HepG2 (cell line): ENCODE measurements around the gene ZPR1. TPM values are rescaled to one million over a fixed set of nuclear protein-coding genes. Genes with fewer than 3 reads are reported as not detected.

Source experiments
- ASH2L ChIP-seq: fragments of 300-600, 200-600 bp; sonication (generic); IDR thresholded peaks from 2 replicates; pipeline ENCODE4 v1.7.0; 2017; ENCODE audit warnings: low read depth, mild to moderate bottlenecking, moderate library complexity, mixed read lengths, low read length; ENCODE audit not compliant: insufficient read length
- CCDC6 ChIP-seq: sonication (generic); formaldehyde crosslinking; IDR thresholded peaks from 2 replicates; pipeline ENCODE4 v1.8.1; 2022; ENCODE audit warnings: mild to moderate bottlenecking, missing genetic modification reagents, moderate library complexity
- NR2C2 ChIP-seq: sonication (generic); formaldehyde crosslinking; IDR thresholded peaks from 2 replicates; pipeline ENCODE4 v1.4.0; 2020; ENCODE audit warnings: missing genetic modification reagents, mild to moderate bottlenecking, moderate library complexity, borderline replicate concordance
- ZBTB7B ChIP-seq: sonication (generic); formaldehyde crosslinking; IDR thresholded peaks from 2 replicates; pipeline ENCODE4 v1.4.0; 2020; ENCODE audit warnings: missing genetic modification reagents
- ZKSCAN5 ChIP-seq: sonication (generic); formaldehyde crosslinking; IDR thresholded peaks from 2 replicates; pipeline ENCODE4 v1.5.1; 2020; ENCODE audit warnings: mild to moderate bottlenecking, missing genetic modification reagents
- ZNF121 ChIP-seq: sonication (generic); formaldehyde crosslinking; IDR thresholded peaks from 2 replicates; pipeline ENCODE4 v1.5.0; 2020; ENCODE audit warnings: mild to moderate bottlenecking, missing genetic modification reagents
- ZNF451 ChIP-seq: sonication (generic); formaldehyde crosslinking; IDR thresholded peaks from 2 replicates; pipeline ENCODE4 v1.5.0; 2020; ENCODE audit warnings: mild to moderate bottlenecking, missing genetic modification reagents
- ZNF7 ChIP-seq: IDR thresholded peaks from 2 replicates; pipeline ENCODE4 v1.6.1; 2016; ENCODE audit warnings: missing biosample characterization, missing genetic modification reagents
- polyA plus RNA-seq, 8 experiments: library from polyadenylated mRNA; depleted of rRNA in 3 of 8; stranded (reverse) in 7 of 8; unstranded in 1 of 8; fragments of >200 nt; fragmentation: Illumina TruSeq in 4 of 8; extraction: Trizol in 4 of 8; gene quantifications; 2 replicates each; pipeline versions ENCODE4 v1.2.1 to v1.2.3, GENCODE V29; 2011 to 2016; ENCODE audit warnings: low read depth in 4 of 8, missing spikeins in 1 of 8, mixed read lengths in 1 of 8; ENCODE audit not compliant: insufficient read depth in 1 of 8
- total RNA-seq, 5 experiments: library from RNA; depleted of rRNA; stranded (reverse); fragments of >200 nt; fragmentation: Illumina TruSeq; extraction: Trizol; gene quantifications; 2 replicates each; pipeline ENCODE4 v1.2.3, GENCODE V29; 2016; ENCODE audit warnings: low read depth in 1 of 5
- TF ChIP-seq, protein P1 (sequence below), 2 experiments: sonication (generic) in 1 of 2; formaldehyde crosslinking in 1 of 2; IDR thresholded peaks; 2 replicates each; pipeline versions ENCODE4 v1.4.0 to v1.6.1; 2016 to 2020; ENCODE audit warnings: borderline replicate concordance in 1 of 2, low read depth in 1 of 2, mild to moderate bottlenecking in 1 of 2, missing genetic modification reagents in 1 of 2
- TF ChIP-seq, protein P2 (sequence below): sonication (generic); formaldehyde crosslinking; IDR thresholded peaks from 2 replicates; pipeline ENCODE4 v1.8.0; 2022; ENCODE audit warnings: missing genetic modification reagents, mild to moderate bottlenecking, borderline replicate concordance
- TF ChIP-seq, protein P3 (sequence below): sonication (generic); formaldehyde crosslinking; IDR thresholded peaks from 2 replicates; pipeline ENCODE4 v1.8.1; 2023; ENCODE audit warnings: mild to moderate bottlenecking, moderate library complexity, missing genetic modification reagents
- TF ChIP-seq, protein P4 (sequence below): sonication (generic); formaldehyde crosslinking; IDR thresholded peaks from 2 replicates; pipeline ENCODE4 v1.4.0; 2020; ENCODE audit warnings: missing genetic modification reagents, mild to moderate bottlenecking, borderline replicate concordance
- TF ChIP-seq, protein P5 (sequence below): sonication (generic); formaldehyde crosslinking; IDR thresholded peaks from 2 replicates; pipeline ENCODE4 v1.8.0; 2022; ENCODE audit warnings: missing genetic modification reagents, mild to moderate bottlenecking, inconsistent platforms, borderline replicate concordance
- TF ChIP-seq, protein P6 (sequence below): sonication (generic); formaldehyde crosslinking; IDR thresholded peaks from 2 replicates; pipeline ENCODE4 v1.5.1; 2020; ENCODE audit warnings: missing genetic modification reagents, mild to moderate bottlenecking, borderline replicate concordance

The ZPR1 gene
- total and polyA plus RNA-seq, 2 of the 13 experiments (the other 11 are each of a cell fraction or from before 2014, with no cell fraction given), result 40.0 to 79.3 TPM

DNA sequence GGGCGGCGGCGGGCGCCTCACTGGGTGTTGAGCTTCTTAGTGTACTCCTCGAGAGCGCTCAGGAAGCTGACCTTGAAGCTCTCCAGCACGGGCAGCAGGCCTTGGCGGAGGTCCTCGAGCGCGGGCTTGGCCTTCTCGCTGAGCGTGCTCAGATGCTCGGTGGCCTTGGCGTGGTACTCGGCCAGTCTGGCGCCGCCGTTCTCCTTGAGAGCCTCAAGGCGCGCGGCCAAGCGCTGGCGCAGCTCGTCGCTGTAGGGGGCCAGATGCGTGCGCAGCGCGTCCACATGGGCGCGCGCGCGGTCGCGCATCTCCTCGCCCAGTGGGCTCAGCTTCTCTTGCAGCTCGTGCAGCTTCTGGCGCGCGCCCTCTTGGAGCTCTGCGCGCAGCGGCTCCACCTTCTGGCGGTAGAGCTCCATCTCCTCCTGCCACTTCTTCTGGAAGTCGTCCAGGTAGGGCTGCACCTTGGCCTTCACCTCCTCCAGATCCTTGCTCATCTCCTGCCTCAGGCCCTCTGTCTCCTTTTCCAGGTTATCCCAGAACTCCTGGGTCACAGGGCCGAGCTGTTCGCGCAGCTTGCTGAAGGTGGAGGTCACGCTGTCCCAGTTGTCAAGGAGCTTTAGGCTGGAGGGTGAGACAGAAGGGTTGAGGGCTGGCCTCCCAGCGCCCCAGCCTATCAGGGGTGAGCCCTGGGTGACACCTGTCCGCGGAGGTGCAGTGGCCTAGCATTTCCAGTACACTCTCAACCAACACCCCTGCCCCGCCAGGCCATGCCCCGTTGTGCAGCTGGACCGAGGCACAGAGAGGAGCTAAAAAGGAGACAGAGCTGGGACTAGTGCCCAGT is 48.2 kb upstream of the ZPR1 start (continued):
- TF ChIP-seq, protein P1, sequence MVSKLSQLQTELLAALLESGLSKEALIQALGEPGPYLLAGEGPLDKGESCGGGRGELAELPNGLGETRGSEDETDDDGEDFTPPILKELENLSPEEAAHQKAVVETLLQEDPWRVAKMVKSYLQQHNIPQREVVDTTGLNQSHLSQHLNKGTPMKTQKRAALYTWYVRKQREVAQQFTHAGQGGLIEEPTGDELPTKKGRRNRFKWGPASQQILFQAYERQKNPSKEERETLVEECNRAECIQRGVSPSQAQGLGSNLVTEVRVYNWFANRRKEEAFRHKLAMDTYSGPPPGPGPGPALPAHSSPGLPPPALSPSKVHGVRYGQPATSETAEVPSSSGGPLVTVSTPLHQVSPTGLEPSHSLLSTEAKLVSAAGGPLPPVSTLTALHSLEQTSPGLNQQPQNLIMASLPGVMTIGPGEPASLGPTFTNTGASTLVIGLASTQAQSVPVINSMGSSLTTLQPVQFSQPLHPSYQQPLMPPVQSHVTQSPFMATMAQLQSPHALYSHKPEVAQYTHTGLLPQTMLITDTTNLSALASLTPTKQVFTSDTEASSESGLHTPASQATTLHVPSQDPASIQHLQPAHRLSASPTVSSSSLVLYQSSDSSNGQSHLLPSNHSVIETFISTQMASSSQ (IDR thresholded peaks at IDR 0.05; ENCODE audit: low read depth), result no peak
- TF ChIP-seq, protein P1 (CRISPR knock-in tag; IDR thresholded peaks at IDR 0.05; ENCODE audit: borderline replicate concordance), result no peak; the same call in 1 of the 2 replicates
- TF ChIP-seq ZNF121 (CRISPR knock-in tag) (no peak), ZKSCAN5 (CRISPR knock-in tag) (peak; percentile 64; the same call in 1 of the 2 replicates), ZBTB7B (peak; percentile 45), NR2C2 (CRISPR knock-in tag) (no peak; the same call in 1 of the 2 replicates), ZNF7 (CRISPR knock-in tag) (no peak), CCDC6 (CRISPR knock-in tag) (0 out of 2 replicates have a peak, but pooled peaks have one; percentile 41), ZNF451 (CRISPR knock-in tag) (peak; percentile 37; the same call in 1 of the 2 replicates), ASH2L (peak; percentile 45)
- TF ChIP-seq, protein P2, sequence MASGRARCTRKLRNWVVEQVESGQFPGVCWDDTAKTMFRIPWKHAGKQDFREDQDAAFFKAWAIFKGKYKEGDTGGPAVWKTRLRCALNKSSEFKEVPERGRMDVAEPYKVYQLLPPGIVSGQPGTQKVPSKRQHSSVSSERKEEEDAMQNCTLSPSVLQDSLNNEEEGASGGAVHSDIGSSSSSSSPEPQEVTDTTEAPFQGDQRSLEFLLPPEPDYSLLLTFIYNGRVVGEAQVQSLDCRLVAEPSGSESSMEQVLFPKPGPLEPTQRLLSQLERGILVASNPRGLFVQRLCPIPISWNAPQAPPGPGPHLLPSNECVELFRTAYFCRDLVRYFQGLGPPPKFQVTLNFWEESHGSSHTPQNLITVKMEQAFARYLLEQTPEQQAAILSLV (CRISPR knock-in tag), result 0 out of 2 replicates have a peak, but pooled peaks have one; percentile 29
- TF ChIP-seq, protein P3, sequence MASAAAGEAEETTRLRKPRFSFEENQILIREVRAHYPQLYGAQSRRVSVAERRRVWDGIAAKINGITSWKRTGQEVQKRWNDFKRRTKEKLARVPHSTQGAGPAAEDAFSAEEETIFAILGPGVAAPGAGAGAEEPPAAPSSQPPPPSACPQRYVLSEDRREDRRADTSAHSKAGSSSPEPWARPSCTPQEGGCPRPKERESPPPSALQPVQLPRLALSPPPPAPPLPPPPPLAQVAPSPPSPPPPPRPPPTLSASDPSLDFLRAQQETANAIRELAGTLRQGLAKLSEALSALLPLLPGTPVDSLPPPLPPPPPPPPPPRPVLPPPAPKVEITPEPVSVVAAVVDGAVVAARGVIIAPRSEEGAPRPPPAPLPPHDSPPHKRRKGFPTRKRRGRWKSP, result 0 out of 2 replicates have a peak, but pooled peaks have one; percentile 74
- TF ChIP-seq, protein P4, sequence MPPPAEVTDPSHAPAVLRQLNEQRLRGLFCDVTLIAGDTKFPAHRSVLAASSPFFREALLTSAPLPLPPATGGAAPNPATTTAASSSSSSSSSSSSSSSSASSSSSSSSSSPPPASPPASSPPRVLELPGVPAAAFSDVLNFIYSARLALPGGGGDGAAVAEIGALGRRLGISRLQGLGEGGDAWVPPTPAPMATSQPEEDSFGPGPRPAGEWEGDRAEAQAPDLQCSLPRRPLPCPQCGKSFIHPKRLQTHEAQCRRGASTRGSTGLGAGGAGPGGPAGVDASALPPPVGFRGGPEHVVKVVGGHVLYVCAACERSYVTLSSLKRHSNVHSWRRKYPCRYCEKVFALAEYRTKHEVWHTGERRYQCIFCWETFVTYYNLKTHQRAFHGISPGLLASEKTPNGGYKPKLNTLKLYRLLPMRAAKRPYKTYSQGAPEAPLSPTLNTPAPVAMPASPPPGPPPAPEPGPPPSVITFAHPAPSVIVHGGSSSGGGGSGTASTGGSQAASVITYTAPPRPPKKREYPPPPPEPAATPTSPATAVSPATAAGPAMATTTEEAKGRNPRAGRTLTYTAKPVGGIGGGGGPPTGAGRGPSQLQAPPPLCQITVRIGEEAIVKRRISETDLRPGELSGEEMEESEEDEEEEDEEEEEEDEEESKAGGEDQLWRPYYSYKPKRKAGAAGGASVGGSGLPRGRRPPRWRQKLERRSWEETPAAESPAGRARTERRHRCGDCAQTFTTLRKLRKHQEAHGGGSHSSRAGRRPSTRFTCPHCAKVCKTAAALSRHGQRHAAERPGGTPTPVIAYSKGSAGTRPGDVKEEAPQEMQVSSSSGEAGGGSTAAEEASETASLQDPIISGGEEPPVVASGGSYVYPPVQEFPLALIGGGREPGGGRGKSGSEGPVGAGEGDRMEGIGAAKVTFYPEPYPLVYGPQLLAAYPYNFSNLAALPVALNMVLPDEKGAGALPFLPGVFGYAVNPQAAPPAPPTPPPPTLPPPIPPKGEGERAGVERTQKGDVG (CRISPR knock-in tag), result 0 out of 2 replicates have a peak, but pooled peaks have one; percentile 26
- TF ChIP-seq, protein P5, sequence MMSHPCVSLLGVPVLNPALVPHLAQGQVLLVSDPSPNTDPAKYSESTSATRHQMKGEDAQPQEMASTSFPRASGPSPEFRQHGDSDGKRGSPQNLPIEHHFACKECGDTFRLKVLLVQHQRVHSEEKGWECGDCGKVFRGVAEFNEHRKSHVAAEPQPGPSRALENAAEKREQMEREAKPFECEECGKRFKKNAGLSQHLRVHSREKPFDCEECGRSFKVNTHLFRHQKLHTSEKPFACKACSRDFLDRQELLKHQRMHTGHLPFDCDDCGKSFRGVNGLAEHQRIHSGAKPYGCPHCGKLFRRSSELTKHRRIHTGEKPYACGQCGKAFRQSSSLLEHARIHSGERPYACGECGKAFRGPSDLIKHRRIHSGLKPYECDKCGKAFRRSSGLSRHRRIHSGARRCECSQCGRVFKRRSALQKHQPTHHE (CRISPR knock-in tag), result no peak
- TF ChIP-seq, protein P6, sequence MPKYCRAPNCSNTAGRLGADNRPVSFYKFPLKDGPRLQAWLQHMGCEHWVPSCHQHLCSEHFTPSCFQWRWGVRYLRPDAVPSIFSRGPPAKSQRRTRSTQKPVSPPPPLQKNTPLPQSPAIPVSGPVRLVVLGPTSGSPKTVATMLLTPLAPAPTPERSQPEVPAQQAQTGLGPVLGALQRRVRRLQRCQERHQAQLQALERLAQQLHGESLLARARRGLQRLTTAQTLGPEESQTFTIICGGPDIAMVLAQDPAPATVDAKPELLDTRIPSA (CRISPR knock-in tag), result no peak
